Effector memory CD4-positive, alpha-beta T cell (primary cell): ENCODE measurements around the gene DUSP22.
"Not testable (repeated sequence)": the region's sequence is repeated elsewhere in the genome, so short reads cannot be mapped to it uniquely, and the experiment has no call there.

Experiments used
- DNase-seq, 3 donors: peaks; one replicate each; pipeline ENCODE4 v3.0.0-alpha.2; 2020
- H3K27ac ChIP-seq: 2 replicates; pipeline ENCODE4 v1.7.0; 2013; ENCODE audit warnings: mild to moderate bottlenecking, low read length, moderate library complexity; ENCODE audit not compliant: insufficient read depth, poor library complexity, severe bottlenecking
- H3K27me3 ChIP-seq: replicated peaks from 2 replicates; pipeline ENCODE4 v1.7.0; 2013; ENCODE audit warnings: mild to moderate bottlenecking, low read length; ENCODE audit not compliant: insufficient read depth, control insufficient read depth, poor library complexity, severe bottlenecking
- H3K36me3 ChIP-seq: 2 replicates; pipeline ENCODE4 v1.7.0; 2013; ENCODE audit warnings: mild to moderate bottlenecking, low read length, moderate library complexity; ENCODE audit not compliant: control insufficient read depth, insufficient read depth
- H3K4me1 ChIP-seq: 2 replicates; pipeline ENCODE4 v1.7.0; 2013; ENCODE audit warnings: low read length, mild to moderate bottlenecking; ENCODE audit not compliant: control insufficient read depth, insufficient read depth, poor library complexity, severe bottlenecking
- H3K4me3 ChIP-seq: 2 replicates; pipeline ENCODE4 v1.7.0; 2013; ENCODE audit warnings: low read length, low read depth, mild to moderate bottlenecking; ENCODE audit not compliant: insufficient read depth, poor library complexity, severe bottlenecking
- H3K9me3 ChIP-seq: 2 replicates; pipeline ENCODE4 v1.7.0; 2013; ENCODE audit warnings: mild to moderate bottlenecking, low read length, moderate library complexity; ENCODE audit not compliant: control insufficient read depth

DUSP22 gene

DNA sequence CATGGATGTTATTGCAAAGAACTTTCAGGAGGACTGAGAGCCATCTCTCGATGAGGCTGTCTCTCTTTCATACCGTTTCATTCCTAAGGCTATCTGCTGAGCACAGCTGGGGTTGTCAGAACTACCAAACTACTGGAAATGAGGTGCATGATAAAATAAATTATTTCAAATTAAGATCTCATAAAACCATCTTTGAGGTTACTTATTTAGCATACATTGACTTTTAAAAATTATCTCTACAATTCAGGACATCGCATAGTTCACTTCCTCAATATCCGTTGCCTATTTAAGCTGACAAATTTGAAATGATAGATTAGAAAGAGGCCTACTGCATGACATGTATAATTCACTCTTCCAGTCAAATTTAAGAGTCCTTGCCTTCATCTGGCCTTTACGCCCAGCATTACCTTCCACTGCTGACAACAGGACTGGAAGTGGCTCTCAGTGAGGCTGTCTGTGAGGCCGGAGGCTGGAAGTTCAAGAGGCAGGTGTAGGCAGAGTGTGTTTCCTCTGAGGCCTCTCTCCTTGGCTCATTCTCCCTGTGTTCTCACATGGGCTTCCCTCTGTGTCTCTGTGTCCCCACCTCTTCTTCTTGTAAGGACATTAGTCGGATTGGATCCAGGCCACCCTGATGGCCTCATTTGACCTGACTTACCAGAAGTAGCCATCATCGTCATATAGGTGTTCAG, 12.8 kb upstream of the DUSP22 start:
- Histone ChIP-seq H3K36me3 (no peaks in the 10 kb centered on the region), H3K4me3 (no peak overlapping the region), H3K27ac (no peak overlapping the region), H3K9me3 (no peaks in the 10 kb centered on the region), H3K4me1 (no peaks in the 10 kb centered on the region), H3K27me3 (no peaks in the 10 kb centered on the region)
- no peak for DNase-seq

DNA sequence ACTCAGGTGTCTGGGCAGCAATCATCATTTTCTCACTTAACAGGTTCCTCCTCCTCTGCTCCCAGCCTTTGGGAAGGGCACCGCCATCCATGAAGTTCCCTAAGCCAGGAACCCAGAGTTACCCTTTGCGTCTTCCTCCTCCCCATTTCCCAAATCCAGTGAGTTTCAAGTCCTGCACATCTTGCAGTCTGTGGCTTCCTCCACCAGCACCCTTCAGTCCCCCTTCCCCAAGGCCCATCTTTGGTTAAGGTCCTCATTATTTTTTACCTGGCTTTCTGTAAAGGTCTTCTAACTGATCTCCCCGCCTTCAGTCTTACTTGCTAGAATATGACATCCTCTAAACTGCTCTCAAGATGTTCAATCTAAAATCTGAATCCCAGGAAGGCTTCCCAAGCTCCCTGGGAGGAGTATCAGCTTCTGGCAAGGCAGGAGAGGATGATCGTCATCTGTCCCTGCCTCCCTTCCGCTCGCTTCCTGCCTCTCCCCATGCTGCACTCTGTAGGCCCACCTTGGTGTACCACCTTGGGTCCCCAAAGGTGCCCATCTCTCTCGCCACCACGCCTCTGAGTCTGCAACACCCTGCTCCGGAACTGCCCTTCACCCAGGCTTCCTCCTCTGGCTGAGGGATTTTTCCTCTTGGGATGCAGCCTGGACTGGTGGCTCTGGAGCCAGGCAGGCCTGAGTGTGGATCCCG, 11.4 kb upstream of the DUSP22 start:
- Histone ChIP-seq H3K4me3 (no peak overlapping the region), H3K9me3 (no peaks in the 10 kb centered on the region), H3K4me1 (no peaks in the 10 kb centered on the region), H3K36me3 (no peaks in the 10 kb centered on the region), H3K27ac (no peak overlapping the region), H3K27me3 (no peaks in the 10 kb centered on the region)
- DNase-seq: no peak

DNA sequence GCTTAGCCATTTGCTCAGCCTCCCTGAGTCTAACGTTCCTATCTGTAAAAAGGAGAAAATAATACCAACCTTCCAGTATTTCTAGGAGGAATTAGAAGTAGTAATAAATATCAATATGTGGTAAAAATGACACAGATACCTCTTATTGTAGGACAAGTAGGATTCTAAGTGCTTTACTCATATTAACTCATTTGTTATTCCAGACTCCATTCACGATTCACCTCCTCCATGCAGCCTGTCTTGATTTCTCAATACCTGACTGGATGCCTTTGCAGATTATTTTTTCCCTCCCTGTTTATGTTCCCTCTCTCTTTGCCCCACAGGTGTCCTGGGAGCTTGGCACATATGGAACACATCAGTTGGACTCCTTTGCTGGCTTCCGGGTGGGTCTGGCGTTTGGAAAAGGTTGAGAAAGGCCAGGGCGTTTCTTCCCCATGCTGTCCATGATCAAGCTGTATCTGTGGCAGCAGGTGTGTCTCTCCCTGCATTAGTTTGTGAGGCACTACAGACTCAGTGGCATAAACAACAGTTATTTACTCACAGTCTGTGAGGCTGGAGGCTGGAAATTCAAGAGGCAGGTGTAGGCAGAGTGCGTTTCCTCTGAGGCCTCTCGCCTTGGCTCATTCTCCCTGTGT, 10.7 kb upstream of the DUSP22 start:
- Histone ChIP-seq H3K27me3 (no peaks in the 10 kb centered on the region), H3K4me3 (no peak overlapping the region), H3K36me3 (no peaks in the 10 kb centered on the region), H3K27ac (no peak overlapping the region), H3K4me1 (no peaks in the 10 kb centered on the region), H3K9me3 (no peaks in the 10 kb centered on the region)
- DNase-seq: no peak

DNA sequence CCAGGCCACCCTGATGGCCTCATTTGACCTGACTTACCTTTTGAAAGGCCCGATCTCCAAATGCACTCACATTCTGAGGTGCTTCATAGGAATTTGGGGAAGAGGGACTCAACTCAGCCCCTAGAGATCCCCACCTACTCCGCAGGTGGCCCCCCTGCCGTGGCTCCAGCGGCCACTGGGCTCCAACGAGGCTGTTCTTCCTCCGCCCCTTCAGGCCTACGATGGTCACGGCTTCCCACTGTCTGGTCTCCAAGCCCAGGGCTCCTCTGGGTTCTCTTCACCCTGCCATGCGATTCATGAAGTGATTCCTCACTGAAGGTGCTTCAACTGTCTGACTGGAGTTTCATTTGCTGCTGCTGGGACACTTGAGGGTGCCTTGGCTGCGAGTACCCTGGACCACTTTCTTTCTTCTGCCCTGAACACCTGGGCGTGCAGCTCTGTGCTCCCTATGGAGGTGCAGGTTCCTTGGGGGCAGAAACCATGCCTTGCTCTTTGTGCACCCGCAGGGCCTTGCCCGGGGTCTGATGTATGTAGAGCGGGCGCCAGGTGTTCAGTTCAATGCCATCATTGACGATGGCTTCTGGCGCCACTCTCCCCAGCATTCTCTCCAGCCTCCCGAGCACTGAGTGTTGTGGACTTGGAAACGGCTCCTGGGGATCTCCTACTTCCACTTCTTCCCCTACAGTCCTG, 10.0 kb upstream of the DUSP22 start:
- no peak for DNase-seq
- Histone ChIP-seq H3K36me3 (no peaks in the 10 kb centered on the region), H3K4me1 (no peaks in the 10 kb centered on the region), H3K27me3 (no peaks in the 10 kb centered on the region), H3K4me3 (no peak overlapping the region), H3K9me3 (no peaks in the 10 kb centered on the region), H3K27ac (no peak overlapping the region)

DNA sequence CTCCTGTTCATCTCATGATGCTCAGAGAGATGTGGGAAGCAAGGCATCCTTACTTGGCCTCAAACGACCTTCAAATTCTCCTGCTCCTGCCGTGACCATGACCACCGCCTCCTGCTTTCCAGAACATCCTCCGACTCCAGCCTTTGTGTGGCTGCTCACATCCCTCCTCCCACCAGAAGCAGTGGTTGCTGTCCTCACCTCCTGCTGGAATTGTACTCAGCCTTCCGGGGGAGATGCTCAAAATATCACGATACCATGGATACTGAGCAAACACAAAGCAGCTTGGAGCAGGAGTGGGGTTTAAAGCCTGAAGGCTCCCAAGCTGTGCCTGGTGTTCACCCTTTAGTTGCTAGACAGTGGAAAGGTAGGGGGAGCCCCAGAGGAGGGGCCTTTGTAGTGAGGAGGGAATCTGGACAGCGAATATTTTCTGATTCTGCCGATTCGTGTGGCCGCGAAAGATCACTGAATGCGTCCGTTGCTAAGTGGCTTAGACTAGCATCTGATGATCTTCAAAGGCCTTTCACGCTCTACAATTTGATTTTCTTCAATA, 9.3 kb upstream of the DUSP22 start:
- Histone ChIP-seq H3K27me3 (no peaks in the 10 kb centered on the region), H3K36me3 (no peaks in the 10 kb centered on the region), H3K4me3 (no peak overlapping the region), H3K27ac (no peak overlapping the region), H3K9me3 (no peaks in the 10 kb centered on the region), H3K4me1 (no peaks in the 10 kb centered on the region)
- DNase-seq: no peak

DNA sequence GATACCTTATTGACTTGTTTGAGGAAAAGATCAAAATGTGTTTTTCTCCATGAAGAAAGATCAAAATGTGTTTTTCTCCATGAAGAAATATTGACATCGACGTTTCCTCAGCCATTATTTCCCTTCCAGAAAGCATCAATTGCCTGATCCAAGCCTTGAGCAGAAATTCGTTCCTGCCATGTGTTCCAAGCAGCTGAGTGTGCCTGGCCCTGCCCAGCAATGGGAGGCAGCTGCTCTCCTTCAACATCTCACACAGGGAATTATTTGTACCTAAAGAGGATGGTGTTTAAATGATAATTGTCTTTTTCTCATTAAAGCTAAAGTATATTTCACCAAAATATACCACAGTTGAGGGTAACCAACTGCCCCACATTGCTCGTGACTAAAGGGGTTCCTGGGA, 7.8 kb upstream of the DUSP22 start:
- no peak overlapping the region for H3K27ac ChIP-seq
- H3K4me3 ChIP-seq: no peak overlapping the region
- DNase-seq: no peak
- no peaks in the 10 kb centered on the region for H3K27me3 ChIP-seq
- no peaks in the 10 kb centered on the region for H3K36me3 ChIP-seq
- no peaks in the 10 kb centered on the region for H3K9me3 ChIP-seq
- H3K4me1 ChIP-seq: no peaks in the 10 kb centered on the region

DNA sequence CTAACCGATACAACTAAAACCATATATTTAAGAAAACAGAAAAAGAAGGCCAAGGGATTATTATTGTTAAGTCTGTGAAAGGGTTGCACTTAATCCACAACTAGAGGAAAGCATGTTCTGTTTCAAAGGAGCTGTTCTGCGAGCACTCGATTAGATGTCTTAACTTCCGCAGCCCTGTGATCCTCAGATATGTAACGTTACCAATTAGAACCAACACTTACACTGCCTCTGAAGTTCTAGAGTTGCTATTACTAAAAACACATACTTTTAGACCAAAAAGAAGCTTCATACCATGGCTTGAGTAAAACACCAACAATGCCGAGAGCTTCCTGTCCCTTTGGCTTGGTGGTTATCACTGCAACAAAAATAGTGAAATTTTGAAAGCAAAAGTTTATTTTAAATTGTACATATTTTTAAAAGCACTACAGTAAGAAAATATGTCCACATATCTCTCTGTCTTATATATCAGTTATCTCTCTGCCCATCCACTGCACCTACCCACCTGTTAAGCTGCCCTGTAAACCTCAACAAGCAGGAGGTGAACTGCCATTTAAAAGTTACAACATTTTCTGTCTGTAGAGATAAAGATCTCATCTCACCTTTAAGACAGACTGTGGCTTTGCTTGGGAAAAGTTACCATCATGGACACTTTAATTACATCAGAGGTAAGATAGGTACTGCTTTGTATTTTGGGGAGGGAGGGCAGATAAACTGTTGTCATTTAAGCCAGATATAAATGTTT, 7.1 kb upstream of the DUSP22 start:
- Histone ChIP-seq H3K36me3 (no peaks in the 10 kb centered on the region), H3K4me3 (no peak overlapping the region), H3K27ac (no peak overlapping the region), H3K9me3 (no peaks in the 10 kb centered on the region), H3K4me1 (no peaks in the 10 kb centered on the region), H3K27me3 (no peaks in the 10 kb centered on the region)
- no peak for DNase-seq

DNA sequence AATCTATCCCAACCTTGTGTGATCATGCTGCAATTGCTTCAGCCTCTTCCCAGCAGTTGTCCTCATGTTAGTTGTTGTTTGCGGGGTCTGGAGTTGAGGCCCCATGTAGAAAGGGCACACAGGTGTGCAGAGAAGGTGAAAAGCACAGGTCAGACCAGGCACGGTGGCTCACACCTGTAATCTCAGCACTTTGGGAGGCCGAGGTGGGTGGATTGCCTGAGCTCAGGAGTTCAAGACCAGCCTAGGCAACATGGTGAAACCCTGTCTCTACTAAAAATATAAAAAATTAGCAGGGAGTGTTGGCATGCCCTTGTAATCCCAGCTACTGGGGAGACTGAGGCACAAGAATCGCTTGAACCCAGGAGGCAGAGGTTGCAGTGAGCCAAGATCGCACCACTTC, 6.4 kb upstream of the DUSP22 start:
- H3K9me3 ChIP-seq, H3K36me3 ChIP-seq, H3K27ac ChIP-seq, H3K27me3 ChIP-seq, H3K4me3 ChIP-seq, H3K4me1 ChIP-seq, DNase-seq: not testable (repeated sequence)

DNA sequence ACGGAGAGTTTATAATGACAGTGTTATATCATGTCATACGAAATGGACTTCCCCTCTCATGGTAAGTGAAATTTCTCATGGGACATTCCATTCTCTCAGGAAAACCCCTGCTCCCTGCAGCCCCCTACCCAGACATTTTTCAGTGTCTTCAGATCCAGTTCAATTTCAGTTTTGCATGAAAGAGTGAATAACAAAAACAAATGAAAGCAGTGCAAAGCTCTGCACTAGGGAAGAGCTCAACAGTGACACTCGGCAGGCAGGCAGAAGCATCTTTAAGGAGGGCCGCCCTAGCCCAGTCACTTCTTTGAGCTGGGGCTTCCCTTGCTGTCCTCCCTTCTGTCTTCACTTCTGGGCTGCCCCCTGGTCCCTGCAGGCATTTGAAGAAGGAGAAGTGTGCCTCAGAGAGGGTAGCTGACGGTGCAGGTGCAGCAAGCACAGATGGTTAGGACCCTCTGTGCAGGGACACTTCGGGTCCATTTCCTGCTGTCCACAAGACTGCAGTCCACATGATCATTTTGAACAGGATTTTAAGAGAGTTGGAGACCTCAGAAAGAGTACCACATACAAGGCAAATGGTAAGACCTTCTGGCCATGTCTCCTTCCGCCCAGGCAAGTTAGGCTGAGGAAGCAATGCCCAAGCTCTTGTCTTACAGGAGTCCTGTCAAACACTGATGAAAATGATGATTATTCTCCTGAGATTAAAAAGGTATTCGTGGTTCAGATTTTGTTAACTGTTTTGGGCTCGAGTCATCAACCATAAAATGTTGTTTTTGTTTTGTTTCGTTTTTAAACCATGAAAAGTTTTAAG, 5.4 kb upstream of the DUSP22 start:
- peaks cover 5% of the 10 kb centered on the region for H3K4me1 ChIP-seq
- no peaks in the 10 kb centered on the region for H3K36me3 ChIP-seq
- no peak overlapping the region for H3K27ac ChIP-seq
- DNase-seq: no peak
- H3K9me3 ChIP-seq: no peaks in the 10 kb centered on the region
- no peaks in the 10 kb centered on the region for H3K27me3 ChIP-seq
- no peak overlapping the region for H3K4me3 ChIP-seq
